Right lung (tissue), 5 donors: ENCODE results near the gene YDJC. TPM values are rescaled to one million over a fixed set of nuclear protein-coding genes. Genes with fewer than 3 reads are reported as not detected.
"Not testable (repeated sequence)": the region's sequence is repeated elsewhere in the genome, so short reads cannot be mapped to it uniquely, and the experiment has no call there.

Experiments used
- DNase-seq, 2 donors: peaks; one replicate each; pipeline ENCODE4 v3.0.0-alpha.2; 2013
- polyA plus RNA-seq, 5 donors: library from polyadenylated mRNA; unstranded; fragments of 120-200 nt; gene quantifications; one replicate each; pipeline versions ENCODE4 v1.2.1 to v1.2.3, GENCODE V29; 2013; ENCODE audit warnings: inconsistent platforms in 1 of 5, low replicate concordance in 1 of 5; ENCODE audit not compliant: insufficient read length in 5 of 5, insufficient read depth in 1 of 5

Gene YDJC
- polyA plus RNA-seq, 5 donors = 6.6 to 14.0 (median 8.9) TPM

GRCh38 chr22:21634081-21634480 lies 4.3 kb upstream of the YDJC start:
- DNase-seq = no peak

GRCh38 chr22:21633481-21633880 lies 3.7 kb upstream of the YDJC start:
- no peak for DNase-seq

GRCh38 chr22:21632931-21633330 lies 3.1 kb upstream of the YDJC start:
- DNase-seq = no peak

- DNase-seq = no peak
Measured at GRCh38 chr22:21632237-21632895, 2.5 kb upstream of the YDJC start, which contains the start of gene CCDC116. TSS of gene CCDC116 (plus strand) at chr22:21632760. CDS start at chr22:21633182, 422 bp downstream.

- no peak for DNase-seq
Measured at GRCh38 chr22:21631025-21631424, 1.2 kb upstream of the YDJC start.

GRCh38 chr22:21628386-21629254 lies 1.2 kb downstream of the YDJC start:
- no peak for DNase-seq

GRCh38 chr22:21626735-21627469 lies 2.9 kb downstream of the YDJC start:
- DNase-seq = no peak

- no peak for DNase-seq
Measured at GRCh38 chr22:21626073-21626734, 3.6 kb downstream of the YDJC start.

GRCh38 chr22:21624880-21625791 lies 4.7 kb downstream of the YDJC start:
- DNase-seq = no peak

GRCh38 chr22:21624120-21624879 lies 5.5 kb downstream of the YDJC start:
- no peak for DNase-seq

- no peak for DNase-seq
Measured at GRCh38 chr22:21623648-21623970, 6.2 kb downstream of the YDJC start.

- no peak for DNase-seq
Measured at GRCh38 chr22:21622919-21623647, 6.7 kb downstream of the YDJC start.

- DNase-seq = no peak
Measured at GRCh38 chr22:21622011-21622918, 7.6 kb downstream of the YDJC start.

GRCh38 chr22:21621025-21621424 lies 8.8 kb downstream of the YDJC start:
- no peak for DNase-seq

GRCh38 chr22:21617337-21617736 lies 12.5 kb downstream of the YDJC start:
- not testable (repeated sequence) for DNase-seq

GRCh38 chr22:21615731-21616130 lies 14.1 kb downstream of the YDJC start:
- no peak for DNase-seq

GRCh38 chr22:21613553-21614233 lies 16.1 kb downstream of the YDJC start:
- no peak for DNase-seq

- no peak for DNase-seq
Measured at GRCh38 chr22:21612858-21613257, 17.0 kb downstream of the YDJC start.
